ENCODE data around the gene CSPG4.

The CSPG4 gene

DNA sequence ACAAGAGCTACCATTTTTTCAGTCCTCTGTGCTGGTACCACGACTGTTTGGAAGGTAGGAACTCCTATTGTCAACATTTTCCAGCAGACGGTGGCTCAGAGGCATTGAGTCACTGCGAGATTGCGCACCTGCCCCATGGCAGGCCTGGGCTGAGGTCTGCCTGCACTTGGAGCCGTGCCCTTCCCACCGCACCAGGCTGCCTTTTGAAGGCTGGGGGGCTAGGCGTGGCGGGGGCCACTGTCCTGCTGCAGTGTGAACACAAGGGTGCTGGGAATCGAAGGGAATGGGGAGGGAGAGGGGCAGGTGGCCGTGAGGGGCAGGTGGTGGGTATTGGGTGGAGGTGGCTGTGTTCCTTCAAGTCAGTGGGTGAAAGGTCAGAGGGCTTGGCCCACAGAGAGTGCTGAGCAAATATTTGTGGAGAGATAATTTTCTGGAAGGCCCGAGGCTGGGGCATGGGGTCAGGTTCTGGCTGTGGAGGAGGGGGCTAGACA, 48.7 kb downstream of the CSPG4 start:
- DNase-seq = no peak

DNA sequence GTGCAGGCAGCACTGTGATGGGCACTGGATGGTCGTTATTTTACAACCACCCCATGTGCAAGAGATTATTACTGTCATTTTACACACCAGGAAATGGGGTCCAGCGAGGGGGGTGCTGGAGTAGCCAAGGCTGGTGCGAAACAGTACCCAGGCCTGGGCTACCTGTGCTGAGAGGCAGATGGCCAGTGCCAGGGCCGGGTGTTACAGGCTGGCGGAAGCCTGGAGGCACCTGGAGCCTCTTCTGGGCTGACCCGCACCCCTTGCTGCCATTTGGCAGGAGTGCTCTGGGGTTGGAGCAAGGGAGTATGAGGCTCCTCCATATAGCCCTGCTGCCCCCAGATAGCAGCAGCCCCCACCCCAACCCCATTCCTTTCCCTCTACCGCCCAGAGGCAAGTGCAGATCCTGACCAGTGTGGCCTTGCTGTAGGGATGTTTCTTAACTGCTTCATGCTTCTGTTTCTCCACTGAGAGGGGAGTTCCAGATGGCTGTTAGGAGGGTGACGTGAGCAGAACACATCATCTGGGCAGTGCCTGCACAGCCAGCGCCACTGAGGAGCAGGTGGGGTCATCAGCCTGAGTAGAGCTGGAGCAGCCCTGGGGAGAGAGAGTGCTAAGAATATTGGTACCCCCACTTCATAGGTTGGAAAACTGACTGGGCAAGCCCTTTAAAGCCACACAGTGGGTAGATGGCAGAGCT, 49.7 kb downstream of the CSPG4 start:
- DNase-seq = no peak

DNA sequence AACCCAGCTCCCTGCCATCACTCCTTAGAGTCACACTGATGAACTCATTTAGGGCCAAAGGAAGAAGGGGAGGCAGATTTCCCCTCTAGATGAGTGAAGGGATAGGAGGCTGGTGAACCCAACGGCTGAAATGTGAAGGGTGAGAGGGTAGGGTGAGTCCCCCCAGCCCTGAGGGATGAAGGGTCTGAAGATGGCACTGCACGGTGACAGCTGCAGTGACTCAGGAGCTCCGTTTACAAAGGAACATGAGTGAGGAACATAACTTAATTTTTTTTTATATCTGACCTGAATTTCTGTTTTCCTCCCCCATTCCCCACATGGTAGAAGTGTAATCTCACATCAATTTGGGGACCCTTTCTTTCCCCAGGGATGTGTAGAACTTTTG, 50.9 kb downstream of the CSPG4 start:
- DNase-seq = no peak

DNA sequence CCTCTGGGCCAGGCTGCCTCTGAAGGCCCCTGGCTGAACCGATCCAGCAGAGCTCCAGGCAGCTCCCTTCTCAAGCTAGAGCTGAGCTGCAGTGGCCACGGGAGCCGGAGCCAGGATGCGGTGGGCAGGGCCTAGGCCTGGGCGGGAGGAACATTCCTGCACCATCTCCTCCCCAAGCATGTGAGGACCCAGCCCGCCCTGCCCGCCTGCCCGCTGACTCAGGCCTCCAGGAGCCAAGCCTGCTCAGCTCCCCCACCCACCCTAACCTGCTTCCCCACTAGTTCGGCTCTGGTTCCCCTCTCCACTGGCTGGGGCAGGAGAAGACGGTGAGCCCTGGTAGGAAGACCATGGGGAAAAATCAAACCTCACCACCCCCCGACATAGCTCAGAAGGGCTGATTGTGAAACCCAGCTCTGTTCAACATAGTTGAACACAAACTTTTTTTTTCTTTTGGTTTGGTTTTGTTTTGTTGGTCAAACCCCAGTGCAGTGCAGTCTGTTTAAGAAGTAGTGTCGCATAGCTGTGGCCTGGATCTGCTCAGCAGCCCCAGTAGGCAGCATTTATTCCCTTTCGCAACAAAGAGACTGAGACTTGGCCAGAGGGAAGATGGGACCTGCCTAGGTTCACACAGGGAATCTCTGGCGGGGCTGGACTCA, 51.4 kb downstream of the CSPG4 start:
- no peak for DNase-seq

DNA sequence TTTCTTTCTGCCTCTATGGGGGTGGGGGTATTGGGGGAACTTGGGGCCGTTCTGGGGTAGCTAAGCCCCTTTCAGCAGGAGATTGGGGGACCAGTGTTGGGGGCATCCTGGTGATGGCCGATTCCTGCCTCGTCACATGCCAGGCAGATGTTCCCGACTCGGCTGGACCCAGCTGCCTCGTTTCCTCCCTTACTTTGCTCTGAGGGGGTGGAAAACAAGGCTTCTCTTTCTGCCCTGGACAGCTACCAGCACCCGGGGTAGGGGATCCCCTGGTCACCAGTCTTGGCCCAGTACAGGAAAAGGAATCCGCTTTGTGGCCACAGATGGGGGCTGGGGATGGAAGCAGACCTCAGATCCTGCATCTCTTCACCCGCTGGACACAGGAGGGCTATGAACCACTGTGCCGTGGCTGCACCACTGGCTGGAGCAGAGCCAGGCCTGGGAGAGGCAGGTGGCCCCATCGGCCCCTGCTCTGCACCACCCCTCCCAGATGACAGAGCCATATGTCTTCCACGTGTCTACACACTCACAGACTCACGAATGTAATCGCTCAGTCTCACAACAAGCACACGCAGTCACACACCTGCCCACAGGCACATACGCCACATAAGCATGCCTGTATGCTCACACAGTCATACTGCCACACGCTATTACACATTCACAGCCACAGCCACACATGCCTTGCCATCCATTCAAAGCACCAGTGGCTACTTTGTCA, 52.6 kb downstream of the CSPG4 start:
- no peak for DNase-seq

DNA sequence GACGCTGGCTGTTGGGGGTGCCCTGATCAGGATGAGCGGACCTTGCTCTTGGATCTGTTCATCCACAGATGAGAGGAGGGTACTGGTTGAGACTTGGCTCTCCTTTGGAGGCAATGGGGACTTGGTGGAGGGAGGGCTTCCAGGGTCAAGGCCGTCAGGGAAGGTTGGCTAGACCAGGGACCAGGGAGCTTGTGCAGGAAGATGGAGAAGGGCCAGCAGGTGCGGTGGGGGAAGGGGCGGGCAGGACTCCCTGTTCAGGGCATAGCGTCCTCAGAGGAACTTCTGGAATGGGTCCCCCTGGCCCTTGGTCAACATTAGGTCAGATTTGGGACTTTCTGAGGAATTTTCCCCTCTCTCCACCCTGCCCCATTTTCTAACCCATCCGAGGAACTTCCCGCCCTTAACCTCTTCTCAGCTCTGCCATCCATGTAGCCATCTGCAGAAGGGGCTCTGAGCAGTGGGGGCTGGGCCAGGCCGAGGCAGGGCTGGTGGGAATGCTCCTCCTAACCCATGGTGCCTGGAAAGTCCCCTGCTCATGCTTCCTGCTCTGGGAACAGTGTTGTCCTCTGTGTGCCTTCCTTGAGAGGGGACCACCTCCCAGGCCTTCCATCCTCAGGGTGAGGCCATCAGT, 53.4 kb downstream of the CSPG4 start:
- no peak for DNase-seq

DNA sequence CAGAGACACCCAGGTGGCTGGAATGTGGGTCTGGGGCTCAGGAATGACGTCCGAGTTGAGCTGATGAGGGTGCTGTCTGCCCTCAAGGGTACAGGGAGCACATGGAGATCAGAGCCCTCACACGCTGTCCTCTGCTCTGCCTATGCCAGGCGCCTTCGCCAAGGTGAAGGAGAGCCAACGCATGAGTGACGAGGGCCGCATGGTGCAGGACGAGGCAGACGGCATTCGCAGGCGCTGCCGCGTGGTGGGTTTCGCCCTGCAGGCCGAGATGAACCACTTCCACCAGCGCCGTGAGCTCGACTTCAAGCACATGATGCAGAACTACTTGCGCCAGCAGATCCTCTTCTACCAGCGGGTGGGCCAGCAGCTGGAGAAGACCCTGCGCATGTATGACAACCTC, 55.8 kb downstream of the CSPG4 start:
- no peak for DNase-seq

DNA sequence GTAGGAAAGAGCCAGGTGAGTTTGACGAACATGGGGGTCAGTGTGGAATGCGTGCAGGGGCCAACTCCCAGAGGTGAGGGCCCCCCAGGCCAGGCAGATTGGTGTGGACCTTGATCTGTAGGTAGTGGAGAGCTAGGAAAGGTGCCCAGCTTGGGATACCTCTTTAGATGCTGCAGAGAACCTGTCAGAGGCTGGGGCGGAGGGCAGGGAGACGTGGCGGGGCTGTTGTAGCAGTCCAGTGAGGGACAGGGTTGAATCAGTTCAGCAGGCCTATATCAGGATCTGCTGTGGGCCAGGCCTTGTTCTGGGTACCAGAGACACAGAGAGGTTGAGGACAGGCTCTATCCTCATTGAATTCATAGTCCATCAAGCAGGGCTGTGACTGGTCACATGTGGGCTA, 56.3 kb downstream of the CSPG4 start:
- no peak for DNase-seq

DNA sequence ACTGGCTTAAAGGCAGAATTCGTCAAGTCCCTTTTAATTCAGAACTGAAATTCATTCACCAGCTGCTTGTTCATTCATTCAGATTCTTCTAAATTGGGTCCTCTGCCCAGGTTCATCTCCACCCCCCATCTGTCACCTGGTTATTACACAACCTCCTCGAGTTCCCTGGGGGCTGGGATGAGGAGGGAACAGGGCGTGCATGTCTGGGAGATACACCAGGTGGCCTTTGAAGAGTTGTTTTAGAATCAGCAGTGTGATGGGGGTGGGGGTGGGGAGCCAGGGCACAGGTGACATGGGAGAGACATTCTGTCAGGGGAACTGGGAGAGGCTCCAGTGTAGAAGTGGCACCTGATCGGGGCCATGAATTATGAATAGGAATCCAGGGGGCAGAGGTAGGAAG, 56.7 kb downstream of the CSPG4 start:
- DNase-seq = no peak

DNA sequence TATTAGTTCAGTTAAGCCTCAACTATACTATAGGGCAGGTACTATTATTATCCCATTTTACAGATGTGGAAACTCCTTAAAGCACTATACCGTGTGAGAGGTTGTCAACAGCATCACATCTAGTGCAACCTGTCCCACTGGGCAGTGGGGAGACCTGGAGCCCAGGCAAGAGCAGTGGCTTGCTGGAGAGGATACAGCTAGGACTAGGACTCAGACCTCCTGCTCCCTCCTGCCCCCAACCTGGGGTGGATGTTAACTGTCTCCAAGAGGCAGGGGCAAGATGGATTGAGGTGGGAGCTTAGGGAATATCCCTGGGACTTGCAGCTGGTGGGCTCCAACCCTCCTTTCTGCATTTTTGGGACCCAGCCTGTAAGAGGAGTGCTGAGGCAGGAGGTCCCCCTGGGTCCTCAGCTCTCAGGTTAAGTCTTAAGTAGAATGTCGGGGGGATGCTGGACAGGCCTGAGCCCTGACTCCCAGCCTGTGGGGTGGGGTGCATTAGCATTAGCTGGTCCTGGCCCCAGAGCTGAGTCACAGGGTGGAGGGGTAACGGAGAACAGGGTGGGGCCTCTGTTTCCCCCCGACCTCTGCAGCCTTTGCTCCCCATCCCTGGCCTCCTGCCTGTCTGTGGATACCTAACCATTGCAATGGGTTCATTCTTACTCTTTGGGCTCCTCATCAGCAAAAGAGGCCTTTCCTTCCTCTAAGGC, 58.3 kb downstream of the CSPG4 start:
- DNase-seq = no peak

DNA sequence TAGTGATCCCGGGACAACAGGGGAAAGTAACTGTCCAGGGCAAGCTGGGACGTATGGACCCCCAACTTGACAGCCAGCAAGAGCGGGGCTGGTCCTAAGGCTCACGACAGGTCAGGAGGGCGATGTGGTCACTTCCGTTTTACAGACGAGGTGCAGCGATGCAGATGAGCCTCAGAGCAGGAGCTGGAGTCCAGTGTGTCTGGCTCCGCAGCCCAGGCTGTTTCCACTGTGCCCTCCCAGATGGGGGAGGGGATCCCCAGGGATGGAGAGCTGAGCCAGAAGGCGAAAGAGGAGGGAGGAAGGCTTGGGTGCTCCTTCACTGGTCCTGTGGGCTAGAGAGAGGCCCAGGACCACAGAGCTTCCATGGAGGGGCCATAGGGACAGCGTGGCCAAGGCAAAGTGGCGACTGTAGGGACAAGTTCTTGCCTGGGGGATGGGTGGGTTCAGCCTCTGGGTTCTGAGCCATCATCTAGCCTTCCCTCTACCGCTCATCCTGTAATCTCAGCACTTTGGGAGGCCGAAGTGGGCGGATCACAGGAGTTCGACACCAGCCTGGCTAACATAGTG, 59.2 kb downstream of the CSPG4 start:
- no peak for DNase-seq

DNA sequence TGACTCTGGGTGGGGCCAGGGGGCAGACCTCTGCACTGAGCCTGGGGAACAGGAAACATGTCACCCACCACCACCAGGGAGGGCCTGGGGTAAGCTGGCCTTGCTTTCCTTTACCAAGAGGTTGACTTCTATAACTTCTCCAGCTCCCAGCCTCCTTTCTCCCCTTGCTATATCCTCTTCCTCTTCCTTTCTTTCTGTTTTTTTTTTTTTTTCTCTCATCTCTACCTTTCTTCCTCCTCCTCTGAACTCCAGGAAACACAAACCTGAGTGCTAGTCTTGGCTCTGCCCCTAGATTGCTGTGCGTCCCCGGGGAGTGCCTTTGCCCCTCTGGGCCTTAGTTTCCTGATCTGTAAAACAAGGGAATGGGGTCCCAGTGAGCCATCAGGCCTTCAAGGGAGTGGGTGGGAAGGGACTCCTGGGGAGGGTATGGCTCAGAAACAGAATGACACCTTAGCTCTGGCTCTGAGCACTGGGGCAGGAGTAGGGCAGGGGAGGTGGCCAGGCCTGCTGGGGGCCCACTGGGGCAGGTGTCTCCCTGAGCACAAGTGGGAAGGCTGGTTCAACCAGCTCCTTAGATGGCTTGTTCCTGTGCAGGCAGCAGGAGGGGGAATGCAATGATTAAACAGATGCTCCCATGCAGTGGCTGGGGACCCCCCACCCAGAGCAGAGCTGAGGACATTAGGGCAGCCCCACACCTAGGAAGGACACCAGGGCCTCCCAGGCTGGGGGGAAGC, 60.7 kb downstream of the CSPG4 start:
- no peak for DNase-seq

DNA sequence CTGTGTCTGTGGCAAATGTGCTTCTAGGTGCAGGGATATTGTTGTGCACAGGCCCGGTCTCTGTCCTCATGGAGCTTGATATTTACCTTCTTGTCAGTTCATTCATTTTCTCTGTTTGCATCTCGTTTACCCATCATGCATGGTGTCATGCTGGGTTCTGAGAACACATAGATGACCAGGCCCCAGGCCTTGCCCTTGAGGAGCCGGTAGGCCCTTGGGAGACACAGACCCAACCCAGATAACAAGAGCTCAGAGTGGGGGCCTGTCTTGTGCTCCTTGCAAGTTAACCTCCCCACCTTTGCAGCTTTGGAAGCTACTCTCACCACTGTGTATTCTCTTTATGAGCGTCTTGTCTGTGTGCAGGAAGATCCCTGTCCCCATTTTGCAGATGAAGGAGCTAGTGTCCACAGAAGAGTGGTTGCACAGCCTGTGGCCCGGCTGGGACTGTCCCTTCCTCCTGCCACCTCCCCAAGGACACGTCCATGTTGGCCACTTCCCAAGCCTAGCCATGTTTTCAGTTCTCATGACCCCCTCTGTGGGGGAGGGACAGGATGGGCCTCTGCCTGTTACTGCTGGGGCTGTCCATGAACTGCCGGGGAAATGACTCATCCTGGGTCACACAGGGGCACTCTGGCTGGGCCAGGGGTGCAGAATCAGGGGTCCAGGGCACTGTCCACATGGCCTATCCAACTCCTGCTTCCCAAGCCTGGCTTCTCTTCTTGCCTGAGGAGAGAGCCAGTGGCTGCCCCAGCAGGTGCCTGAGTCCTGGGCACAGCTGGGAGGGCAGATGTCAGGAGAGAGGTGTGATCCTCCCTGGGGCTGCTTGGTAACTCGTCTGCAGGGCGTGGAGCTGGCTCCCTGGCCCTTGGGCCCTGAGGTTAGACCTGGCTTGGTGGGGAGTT, 61.5 kb downstream of the CSPG4 start:
- DNase-seq = no peak

DNA sequence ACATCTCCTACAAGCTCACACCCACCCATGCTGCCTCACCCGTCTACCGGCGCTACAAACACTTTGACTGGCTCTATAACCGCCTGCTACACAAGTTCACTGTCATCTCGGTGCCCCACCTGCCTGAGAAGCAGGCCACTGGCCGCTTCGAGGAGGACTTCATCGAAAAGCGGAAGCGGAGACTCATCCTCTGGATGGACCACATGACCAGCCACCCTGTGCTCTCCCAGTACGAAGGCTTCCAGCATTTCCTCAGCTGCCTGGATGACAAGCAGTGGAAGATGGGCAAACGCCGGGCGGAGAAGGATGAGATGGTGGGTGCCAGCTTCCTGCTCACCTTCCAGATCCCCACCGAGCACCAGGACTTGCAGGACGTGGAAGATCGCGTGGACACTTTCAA, 62.8 kb downstream of the CSPG4 start:
- no peak for DNase-seq

DNA sequence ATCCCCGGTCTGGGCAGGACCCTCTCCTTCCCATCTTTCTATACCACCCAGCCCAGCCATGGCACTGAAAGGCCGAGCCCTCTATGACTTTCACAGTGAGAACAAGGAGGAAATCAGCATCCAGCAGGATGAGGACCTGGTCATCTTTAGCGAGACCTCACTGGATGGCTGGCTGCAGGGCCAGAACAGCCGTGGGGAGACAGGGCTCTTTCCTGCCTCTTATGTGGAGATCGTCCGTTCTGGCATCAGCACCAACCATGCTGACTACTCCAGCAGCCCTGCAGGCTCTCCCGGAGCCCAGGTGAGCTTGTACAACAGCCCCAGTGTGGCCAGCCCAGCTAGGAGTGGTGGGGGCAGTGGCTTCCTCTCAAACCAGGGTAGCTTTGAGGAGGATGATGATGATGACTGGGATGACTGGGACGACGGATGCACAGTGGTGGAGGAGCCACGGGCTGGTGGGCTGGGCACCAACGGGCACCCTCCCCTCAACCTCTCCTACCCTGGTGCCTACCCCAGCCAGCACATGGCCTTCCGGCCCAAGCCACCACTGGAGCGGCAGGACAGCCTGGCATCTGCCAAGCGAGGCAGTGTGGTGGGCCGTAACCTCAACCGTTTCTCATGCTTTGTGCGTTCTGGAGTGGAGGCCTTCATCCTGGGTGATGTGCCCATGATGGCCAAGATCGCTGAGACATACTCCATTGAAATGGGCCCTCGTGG, 63.4 kb downstream of the CSPG4 start:
- no peak for DNase-seq

DNA sequence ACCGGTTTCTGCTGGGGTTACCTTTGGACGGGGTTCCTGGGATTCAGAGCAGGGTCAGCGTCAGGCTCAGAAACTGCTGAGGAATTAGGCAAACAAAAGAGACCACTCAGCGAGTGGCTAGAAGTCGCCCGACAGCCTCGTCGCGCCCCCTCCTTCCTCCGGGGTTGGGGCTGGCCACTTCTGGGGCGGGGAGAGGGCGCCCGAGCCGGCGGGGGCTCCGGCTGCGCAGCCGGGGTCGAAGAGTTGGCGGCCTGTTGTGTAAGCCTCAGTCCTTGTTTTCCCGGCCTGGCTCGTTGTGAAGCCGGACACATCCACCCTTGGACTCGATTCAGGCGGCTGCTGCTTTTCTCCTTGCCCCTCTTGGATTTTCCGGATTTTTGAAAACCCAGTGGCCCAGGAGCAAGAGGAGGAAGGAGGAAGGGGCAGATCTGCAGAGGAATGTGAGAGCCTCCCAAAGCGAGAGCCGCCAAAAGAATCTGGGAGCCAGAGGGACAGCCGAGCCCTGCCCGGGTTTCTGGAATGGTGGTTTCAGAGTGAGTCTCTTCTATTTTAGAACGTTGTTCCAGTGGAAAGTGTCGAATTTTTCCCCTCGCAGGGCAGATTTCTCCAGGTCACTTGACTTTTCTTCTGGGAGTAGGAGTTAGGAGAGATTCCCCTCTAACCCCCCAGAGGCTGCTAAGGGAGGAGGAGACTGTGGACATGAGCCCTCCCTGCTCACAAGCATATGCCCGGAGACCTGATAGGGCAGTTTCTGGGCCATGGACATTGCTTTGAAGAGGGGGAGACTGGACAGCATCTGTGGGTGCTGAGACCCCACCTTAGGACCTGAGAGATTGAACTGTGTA, 64.3 kb downstream of the CSPG4 start:
- no peak for DNase-seq

DNA sequence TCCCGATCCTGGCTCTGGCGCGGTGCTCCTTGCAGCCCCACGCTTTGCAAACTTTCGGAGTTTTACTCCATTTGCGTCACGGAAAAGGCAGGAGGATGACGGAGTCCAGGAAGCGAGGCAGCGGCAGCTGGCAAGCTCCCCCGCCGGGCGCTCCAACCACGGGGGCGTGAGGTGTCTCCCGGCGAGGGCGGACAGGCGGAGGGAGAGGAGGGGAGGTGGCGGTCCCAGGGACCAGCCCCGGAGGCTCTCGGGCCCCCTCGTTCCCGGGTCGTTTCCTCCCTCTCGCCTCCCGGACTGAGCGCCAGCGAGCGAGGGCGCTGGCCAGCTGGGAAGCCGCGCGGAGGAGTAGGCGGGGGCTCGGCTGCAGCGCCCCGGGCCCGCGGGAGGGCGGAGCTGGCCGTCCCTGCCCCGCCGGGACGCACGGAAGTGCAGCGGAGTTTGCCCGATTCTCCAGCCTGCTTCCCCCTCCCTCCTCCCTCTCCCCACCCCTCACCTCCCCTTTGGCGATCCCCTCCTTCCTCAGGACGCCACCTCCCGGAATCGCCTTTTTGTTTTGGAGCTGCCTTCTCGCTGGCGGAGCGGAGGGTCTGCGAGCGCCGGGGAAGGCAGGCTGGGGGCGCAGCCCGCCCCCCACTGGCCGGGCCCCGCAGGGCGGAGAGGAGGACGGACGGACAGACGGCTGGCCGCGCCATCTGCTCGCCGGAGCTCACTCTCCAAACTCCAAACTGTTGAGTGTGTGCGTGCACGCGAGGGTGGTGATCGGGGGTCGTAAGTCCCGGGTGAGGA, 65.1 kb downstream of the CSPG4 start, which contains the start of gene SNX33:
Gene SNX33 (plus strand): TSS at position 543 of the 786 bp plus-strand sequence. CDS start 1,191 bp downstream, outside the sequence.
- DNase-seq = no peak

DNA sequence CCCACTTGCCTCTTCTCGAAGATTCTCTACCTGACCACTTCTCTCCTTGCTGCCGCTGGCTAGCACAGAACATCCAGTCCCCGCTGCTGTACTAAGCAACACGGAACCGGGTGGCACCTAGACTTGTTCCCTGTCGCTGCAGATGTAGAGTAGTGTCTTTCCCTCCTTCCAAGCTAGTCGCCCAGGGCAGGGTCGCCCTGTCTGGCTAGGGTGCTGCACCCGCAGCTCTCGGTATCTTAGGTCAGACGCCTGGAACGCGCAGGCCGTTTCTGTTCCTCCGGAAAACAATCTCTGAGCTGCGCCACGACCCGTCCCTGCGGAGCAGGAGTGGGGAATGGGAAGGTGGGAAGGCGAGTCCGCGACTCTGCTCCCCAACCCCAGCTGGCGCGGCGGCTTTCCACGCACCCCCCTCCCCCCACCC, 65.7 kb downstream of the CSPG4 start:
- no peak for DNase-seq
